MCF 10A (cell line): Measurements from ENCODE around the gene BRI3BP. TPM values are rescaled to one million over a fixed set of nuclear protein-coding genes. Genes with fewer than 3 reads are reported as not detected.

Source experiments
- BruUV-seq: library from RNA; stranded (reverse); fragments of 400-500 nt; replicated peaks from 2 replicates; lab custom pipeline; 2021; lab: Mats Ljungman, UMichigan
- CTCF ChIA-PET: fragments of 300-600 bp; sonication (Branson Sonifier 250); formaldehyde crosslinking; extraction: SDS; loops from one replicate; lab custom pipeline; 2021; ENCODE audit warnings: antibody characterized with exemption, inconsistent platforms; lab: Yijun Ruan, JAX
- POLR2A ChIA-PET: fragments of 300-600, 350-650 bp; sonication (Branson Sonifier 250); formaldehyde crosslinking; extraction: SDS; loops from one replicate; lab custom pipeline; 2020; ENCODE audit warnings: antibody characterized with exemption, inconsistent platforms; lab: Yijun Ruan, JAX
- DNase-seq: peaks from one replicate; pipeline ENCODE4 v3.0.0-alpha.2; 2018; ENCODE audit not compliant: unreplicated experiment
- H3K27ac Mint-ChIP-seq: one replicate; pipeline ENCODE4 v1.8.0; 2022; ENCODE audit warnings: mild to moderate bottlenecking, low read depth, mixed read lengths; ENCODE audit not compliant: unreplicated experiment
- H3K27me3 Mint-ChIP-seq: one replicate; pipeline ENCODE4 v1.8.0; 2022; ENCODE audit warnings: mixed read lengths; ENCODE audit not compliant: insufficient read depth, unreplicated experiment
- H3K36me3 Mint-ChIP-seq: one replicate; pipeline ENCODE4 v1.8.0; 2022; ENCODE audit warnings: mild to moderate bottlenecking, moderate library complexity, mixed read lengths; ENCODE audit not compliant: insufficient read depth, unreplicated experiment
- H3K4me1 Mint-ChIP-seq: one replicate; pipeline ENCODE4 v1.8.0; 2022; ENCODE audit warnings: mixed read lengths; ENCODE audit not compliant: insufficient read depth, unreplicated experiment
- H3K4me3 Mint-ChIP-seq: one replicate; pipeline ENCODE4 v1.8.0; 2022; ENCODE audit warnings: mild to moderate bottlenecking, moderate library complexity, mixed read lengths; ENCODE audit not compliant: unreplicated experiment
- H3K9me3 Mint-ChIP-seq: one replicate; pipeline ENCODE4 v1.8.0; 2022; ENCODE audit warnings: mixed read lengths; ENCODE audit not compliant: unreplicated experiment
- CTCF ChIP-seq: fragments of 200-600 bp; IDR thresholded peaks from one replicate; pipeline ENCODE4 v1.8.0; 2022; ENCODE audit warnings: antibody characterized with exemption, mild to moderate bottlenecking; ENCODE audit not compliant: unreplicated experiment
- intact Hi-C: fragments of 100-400 bp; cut with micrococcal nuclease; formaldehyde crosslinking; loops from 2 replicates; pipeline ENCODE4 v1.14.1; 2022
- total RNA-seq: library from RNA; stranded (reverse); gene quantifications from 2 replicates; pipeline ENCODE4 v1.2.3, GENCODE V29; 2022

The BRI3BP gene
- total RNA-seq, 1 experiment from 2014 or later, result 11.9 TPM

- no TSS peak for BruUV-seq
- H3K36me3 Mint-ChIP-seq, result peaks cover 93% of the 10 kb centered on the region
- no peaks in the 10 kb centered on the region for H3K27me3 Mint-ChIP-seq
- no peak for DNase-seq
- CTCF ChIA-PET, result interaction anchor here (0.7 to 0.8 kb wide), 2 partner anchors 87 to 199 kb away, joined by 3 read pairs; no protein-coding TSS in a partner anchor
- no peak overlapping the region for H3K27ac Mint-ChIP-seq
- no peak overlapping the region for H3K4me3 Mint-ChIP-seq
- peaks cover 12% of the 10 kb centered on the region for H3K4me1 Mint-ChIP-seq
- no peaks in the 10 kb centered on the region for H3K9me3 Mint-ChIP-seq
- POLR2A ChIA-PET, result interaction anchor here (1.9 kb wide), 1 partner anchor 10 kb away, joined by 9 read pairs; no protein-coding TSS in a partner anchor
- no peak for TF ChIP-seq CTCF
- intact Hi-C loops, result no loop called here
These were observed 82.7 kb downstream of the BRI3BP start for GRCh38 chr12:125076103-125076502.

- intact Hi-C loops, result loop anchor here (1.0 kb wide), 1 partner anchor 14 kb away; the partner anchor contains the start of gene AACS
- Mint-ChIP-seq H3K4me1 (peaks cover 12% of the 10 kb centered on the region), H3K27ac (peak overlapping the region; percentile 91), H3K9me3 (no peaks in the 10 kb centered on the region), H3K4me3 (no peak overlapping the region), H3K27me3 (no peaks in the 10 kb centered on the region), H3K36me3 (peaks cover 94% of the 10 kb centered on the region)
- POLR2A ChIA-PET, result interaction anchor here (0.5 to 2.6 kb wide), 10 partner anchors 8 to 689 kb away, joined by 3 to 25 read pairs (median 4); partner anchors contain the start of genes AACS, BRI3BP and UBC
- CTCF ChIA-PET, result interaction anchor here (1.1 to 1.3 kb wide), 2 partner anchors 14 to 31 kb away, joined by 4 to 6 read pairs; partner anchors contain the start of gene AACS
- no peak for TF ChIP-seq CTCF
- BruUV-seq, result no TSS peak
- no peak for DNase-seq
These were observed 85.6 kb downstream of the BRI3BP start for GRCh38 chr12:125079084-125079483.

- H3K27me3 Mint-ChIP-seq, result no peaks in the 10 kb centered on the region
- intact Hi-C loops, result loop anchor here (1.0 to 5.0 kb wide), 2 partner anchors 15 to 88 kb away; partner anchors contain the start of genes AACS and BRI3BP
- no peak for TF ChIP-seq CTCF
- H3K9me3 Mint-ChIP-seq, result no peaks in the 10 kb centered on the region
- peak; percentile 97 for DNase-seq
- CTCF ChIA-PET, result interaction anchor here (0.6 to 1.3 kb wide), 5 partner anchors 15 to 1799 kb away, joined by 3 to 6 read pairs (median 4); partner anchors contain the start of gene AACS
- H3K4me1 Mint-ChIP-seq, result peaks cover 12% of the 10 kb centered on the region
- peak overlapping the region; percentile 56 for H3K4me3 Mint-ChIP-seq
- peak overlapping the region; percentile 91 for H3K27ac Mint-ChIP-seq
- POLR2A ChIA-PET, result interaction anchor here (0.5 to 2.6 kb wide), 16 partner anchors 9 to 689 kb away, joined by 3 to 25 read pairs (median 4); partner anchors contain the start of genes AACS, BRI3BP and UBC
- peaks cover 96% of the 10 kb centered on the region for H3K36me3 Mint-ChIP-seq
- TSS peak; percentile 85 for BruUV-seq
These were observed 86.5 kb downstream of the BRI3BP start for GRCh38 chr12:125079648-125080645.

Other genes with a start within 250 kb of the BRI3BP start
- gene SCARB1, start 129.8 kb upstream of the BRI3BP start, total RNA-seq, result 48.2 and 71.0 TPM in 2 replicates
- 1,485 and 1,602 TPM in 2 replicates for gene UBC, start 79.0 kb upstream of the BRI3BP start, total RNA-seq
- gene DHX37, start 4.5 kb upstream of the BRI3BP start, total RNA-seq, result 12.7 and 19.0 TPM in 2 replicates
- gene AACS, start 71.8 kb downstream of the BRI3BP start, total RNA-seq, result 52.0 and 52.8 TPM in 2 replicates
- 0.26 and 0.69 TPM in 2 replicates for gene TMEM132B, start 192.7 kb downstream of the BRI3BP start, total RNA-seq